ENCODE results near the gene CHMP1A.

Gene CHMP1A

DNA sequence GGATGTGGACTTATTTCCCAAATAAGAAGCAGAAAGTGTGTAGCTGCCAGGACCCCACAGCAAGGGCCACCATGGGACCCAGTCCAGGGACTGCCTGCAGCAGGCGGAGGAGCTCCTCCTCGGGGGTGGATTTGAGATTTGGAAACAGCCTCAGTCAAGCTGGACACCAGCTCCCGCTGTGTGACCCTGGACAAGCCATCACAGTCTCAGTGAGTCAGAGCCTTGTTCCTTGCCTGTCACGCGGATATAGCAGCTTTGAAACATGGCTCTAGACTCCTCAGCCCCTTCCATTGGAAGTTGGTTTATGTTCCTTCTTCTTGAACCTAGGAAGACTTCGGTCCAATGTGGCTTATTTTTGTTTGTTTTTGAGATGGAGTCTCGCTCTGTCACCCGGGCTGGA lies 56.6 kb downstream of the CHMP1A start:
- H3K27me3 ChIP-seq (ENCODE audit: insufficient read depth, low read length, poor library complexity): no peaks in the 10 kb centered on the region
- H4K5ac ChIP-seq (ENCODE audit: low read length): no peak overlapping the region
- H3K4me2 ChIP-seq (ENCODE audit: low read length): no peak overlapping the region
- no peak overlapping the region for H3K9ac ChIP-seq (ENCODE audit: low read length)
- peaks cover 3% of the 10 kb centered on the region for H3K4me1 ChIP-seq (ENCODE audit: control insufficient read depth, low read depth, low read length)
- H2BK120ac ChIP-seq (ENCODE audit: low read depth, low read length): no peak overlapping the region
- H3K18ac ChIP-seq (ENCODE audit: low read length): no peak overlapping the region
- H4K8ac ChIP-seq (ENCODE audit: low read depth, low read length): no peak overlapping the region
- H3K27ac ChIP-seq (ENCODE audit: low read depth, low read length): no peak overlapping the region
- H3K4ac ChIP-seq (ENCODE audit: low read depth, low read length): no peak overlapping the region
- no peak overlapping the region for H3K23ac ChIP-seq (ENCODE audit: low read length)
- H2BK5ac ChIP-seq (ENCODE audit: low read length): no peak overlapping the region
- H3K36me3 ChIP-seq (ENCODE audit: control insufficient read depth, insufficient read depth, low read length): no peaks in the 10 kb centered on the region
- H2AK5ac ChIP-seq (ENCODE audit: low read length): no peak overlapping the region
- no peaks in the 10 kb centered on the region for H3K79me2 ChIP-seq (ENCODE audit: control insufficient read depth, insufficient read depth, low read length)
- no peak overlapping the region for H2BK15ac ChIP-seq (replicated peaks; ENCODE audit: low read depth)
- H3K4me3 ChIP-seq (ENCODE audit: low read length): no peak overlapping the region
- no peaks in the 10 kb centered on the region for H3K79me1 ChIP-seq (ENCODE audit: low read length)
- no CpG with 5 or more reads among the region's 8 CpGs for WGBS (ENCODE audit: extremely low coverage, insufficient coverage, low lambda C conversion rate)
- DNase-seq: no peak
- H3K56ac ChIP-seq (ENCODE audit: low read length): no peak overlapping the region

DNA sequence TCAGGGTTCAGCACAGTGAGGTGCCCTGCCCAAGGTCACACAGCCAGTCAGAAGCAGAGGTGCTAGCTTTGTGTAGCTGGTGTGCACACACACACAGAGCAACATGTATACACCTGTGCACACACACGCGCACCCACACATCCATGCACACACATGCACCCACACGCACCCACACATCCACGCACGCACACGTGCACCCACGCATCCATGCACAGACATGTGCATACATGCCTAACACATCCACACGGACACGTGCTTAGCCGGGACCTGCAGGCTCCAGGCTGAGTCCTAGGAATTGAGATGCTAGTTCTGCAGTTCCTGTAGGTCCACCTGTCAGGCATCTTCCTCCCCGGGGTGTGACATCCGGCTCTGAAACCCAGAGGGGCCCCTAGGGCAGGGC lies 57.1 kb downstream of the CHMP1A start:
- H4K5ac ChIP-seq (ENCODE audit: low read length): no peak overlapping the region
- H3K4me3 ChIP-seq (ENCODE audit: low read length): no peak overlapping the region
- H2AK5ac ChIP-seq (ENCODE audit: low read length): no peak overlapping the region
- no peak overlapping the region for H3K4me2 ChIP-seq (ENCODE audit: low read length)
- WGBS (ENCODE audit: extremely low coverage, insufficient coverage, low lambda C conversion rate): no CpG with 5 or more reads among the region's 12 CpGs
- no peaks in the 10 kb centered on the region for H3K36me3 ChIP-seq (ENCODE audit: control insufficient read depth, insufficient read depth, low read length)
- H3K27ac ChIP-seq (ENCODE audit: low read depth, low read length): no peak overlapping the region
- H3K56ac ChIP-seq (ENCODE audit: low read length): no peak overlapping the region
- H2BK5ac ChIP-seq (ENCODE audit: low read length): no peak overlapping the region
- H3K9ac ChIP-seq (ENCODE audit: low read length): no peak overlapping the region
- H3K79me2 ChIP-seq (ENCODE audit: control insufficient read depth, insufficient read depth, low read length): no peaks in the 10 kb centered on the region
- H3K18ac ChIP-seq (ENCODE audit: low read length): no peak overlapping the region
- H3K4me1 ChIP-seq (ENCODE audit: control insufficient read depth, low read depth, low read length): peaks cover 3% of the 10 kb centered on the region
- no peaks in the 10 kb centered on the region for H3K27me3 ChIP-seq (ENCODE audit: insufficient read depth, low read length, poor library complexity)
- H2BK15ac ChIP-seq (replicated peaks; ENCODE audit: low read depth): no peak overlapping the region
- no peak overlapping the region for H3K4ac ChIP-seq (ENCODE audit: low read depth, low read length)
- no peak for DNase-seq
- H2BK120ac ChIP-seq (ENCODE audit: low read depth, low read length): no peak overlapping the region
- no peak overlapping the region for H3K23ac ChIP-seq (ENCODE audit: low read length)
- H4K8ac ChIP-seq (ENCODE audit: low read depth, low read length): no peak overlapping the region
- no peaks in the 10 kb centered on the region for H3K79me1 ChIP-seq (ENCODE audit: low read length)

DNA sequence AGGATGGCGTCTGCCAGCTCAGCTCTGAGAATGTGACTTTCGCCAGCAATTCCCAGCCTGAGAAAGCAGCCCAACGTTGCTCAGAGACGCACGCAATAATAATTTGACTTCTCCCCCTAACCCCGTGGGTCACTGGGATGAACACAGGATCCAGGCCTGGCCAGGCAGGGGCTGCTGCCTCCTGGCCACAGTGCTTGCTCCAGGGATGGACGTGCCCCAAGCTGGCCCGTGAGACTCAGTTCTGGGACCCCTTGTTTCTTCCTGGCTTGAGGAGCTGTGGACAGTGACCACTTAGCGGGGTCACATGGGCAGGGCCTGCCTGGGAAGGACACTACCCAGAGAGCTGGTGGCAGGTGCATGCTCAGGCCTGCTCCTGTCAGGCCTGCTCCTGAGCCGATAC lies 57.6 kb downstream of the CHMP1A start:
- Histone ChIP-seq H3K23ac (ENCODE audit: low read length) (no peak overlapping the region), H3K18ac (ENCODE audit: low read length) (no peak overlapping the region), H2BK5ac (ENCODE audit: low read length) (no peak overlapping the region), H2BK120ac (ENCODE audit: low read depth, low read length) (no peak overlapping the region), H3K36me3 (ENCODE audit: control insufficient read depth, insufficient read depth, low read length) (no peaks in the 10 kb centered on the region), H3K79me1 (ENCODE audit: low read length) (no peaks in the 10 kb centered on the region), H3K79me2 (ENCODE audit: control insufficient read depth, insufficient read depth, low read length) (no peaks in the 10 kb centered on the region), H3K56ac (ENCODE audit: low read length) (no peak overlapping the region), H3K4me2 (ENCODE audit: low read length) (no peak overlapping the region), H3K4me1 (ENCODE audit: control insufficient read depth, low read depth, low read length) (peaks cover 3% of the 10 kb centered on the region), H3K4ac (ENCODE audit: low read depth, low read length) (no peak overlapping the region), H2BK15ac (replicated peaks; ENCODE audit: low read depth) (no peak overlapping the region), H3K27me3 (ENCODE audit: insufficient read depth, low read length, poor library complexity) (no peaks in the 10 kb centered on the region), H3K4me3 (ENCODE audit: low read length) (no peak overlapping the region), H3K27ac (ENCODE audit: low read depth, low read length) (no peak overlapping the region), H4K5ac (ENCODE audit: low read length) (no peak overlapping the region), H3K9ac (ENCODE audit: low read length) (no peak overlapping the region), H4K8ac (ENCODE audit: low read depth, low read length) (no peak overlapping the region), H2AK5ac (ENCODE audit: low read length) (no peak overlapping the region)
- DNase-seq: no peak
- WGBS (ENCODE audit: extremely low coverage, insufficient coverage, low lambda C conversion rate): no CpG with 5 or more reads among the region's 10 CpGs

DNA sequence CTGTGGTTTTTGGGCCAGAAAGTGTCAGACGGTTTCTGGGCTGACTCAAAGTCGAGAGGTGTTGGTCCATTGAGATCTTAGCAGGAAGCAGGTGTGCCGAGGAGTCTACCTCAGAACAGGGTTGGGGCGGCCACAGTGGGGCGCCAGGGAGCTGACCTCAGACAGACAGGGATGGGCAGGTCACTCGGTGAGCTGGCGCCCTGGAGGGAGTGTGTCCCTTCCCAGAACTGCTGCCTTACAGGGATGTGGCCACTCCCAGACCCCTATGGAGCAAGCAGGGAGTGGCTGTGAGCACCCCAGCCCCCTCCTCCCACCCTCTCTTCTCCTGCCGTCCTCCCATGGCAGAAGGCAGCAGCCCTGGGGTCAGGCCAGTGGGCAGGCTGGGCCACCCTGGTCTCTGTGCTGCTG lies 58.1 kb downstream of the CHMP1A start:
- Histone ChIP-seq H3K56ac (ENCODE audit: low read length) (no peak overlapping the region), H3K4me2 (ENCODE audit: low read length) (no peak overlapping the region), H2BK5ac (ENCODE audit: low read length) (no peak overlapping the region), H3K79me2 (ENCODE audit: control insufficient read depth, insufficient read depth, low read length) (no peaks in the 10 kb centered on the region), H3K4ac (ENCODE audit: low read depth, low read length) (no peak overlapping the region), H3K4me3 (ENCODE audit: low read length) (no peak overlapping the region), H3K79me1 (ENCODE audit: low read length) (no peaks in the 10 kb centered on the region), H2BK120ac (ENCODE audit: low read depth, low read length) (no peak overlapping the region), H4K5ac (ENCODE audit: low read length) (no peak overlapping the region), H2AK5ac (ENCODE audit: low read length) (no peak overlapping the region), H2BK15ac (replicated peaks; ENCODE audit: low read depth) (no peak overlapping the region), H3K27ac (ENCODE audit: low read depth, low read length) (no peak overlapping the region), H3K27me3 (ENCODE audit: insufficient read depth, low read length, poor library complexity) (no peaks in the 10 kb centered on the region), H3K18ac (ENCODE audit: low read length) (no peak overlapping the region), H3K9ac (ENCODE audit: low read length) (no peak overlapping the region), H3K4me1 (ENCODE audit: control insufficient read depth, low read depth, low read length) (peaks cover 3% of the 10 kb centered on the region), H4K8ac (ENCODE audit: low read depth, low read length) (no peak overlapping the region), H3K36me3 (ENCODE audit: control insufficient read depth, insufficient read depth, low read length) (no peaks in the 10 kb centered on the region), H3K23ac (ENCODE audit: low read length) (no peak overlapping the region)
- DNase-seq: peak; percentile 79
- no CpG with 5 or more reads among the region's 8 CpGs for WGBS (ENCODE audit: extremely low coverage, insufficient coverage, low lambda C conversion rate)

DNA sequence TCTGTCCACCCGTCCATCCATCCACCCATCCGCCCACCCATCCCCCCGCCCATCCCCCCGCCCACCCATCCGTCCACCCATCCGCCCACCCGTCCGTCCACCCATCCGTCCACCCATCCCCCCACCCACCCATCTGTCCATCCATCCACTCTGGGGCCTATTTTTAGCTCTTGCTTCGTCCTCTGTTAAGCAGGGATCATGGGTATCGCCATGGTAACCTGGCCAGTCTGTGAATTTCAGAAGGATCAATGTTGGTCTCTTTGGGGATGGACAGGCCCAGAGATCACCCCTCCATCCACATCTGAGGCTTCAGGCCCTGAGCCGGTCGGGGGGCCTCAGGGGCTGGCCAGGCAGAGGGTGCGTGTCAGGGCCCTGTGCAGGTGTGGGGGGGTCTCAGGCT lies 59.3 kb downstream of the CHMP1A start:
- H3K4me3 ChIP-seq (ENCODE audit: low read length): no peak overlapping the region
- no peak overlapping the region for H3K4me2 ChIP-seq (ENCODE audit: low read length)
- WGBS (ENCODE audit: extremely low coverage, insufficient coverage, low lambda C conversion rate): no CpG with 5 or more reads among the region's 14 CpGs
- no peaks in the 10 kb centered on the region for H3K79me2 ChIP-seq (ENCODE audit: control insufficient read depth, insufficient read depth, low read length)
- no peak overlapping the region for H3K4ac ChIP-seq (ENCODE audit: low read depth, low read length)
- no peak overlapping the region for H4K5ac ChIP-seq (ENCODE audit: low read length)
- no peak overlapping the region for H3K56ac ChIP-seq (ENCODE audit: low read length)
- H3K18ac ChIP-seq (ENCODE audit: low read length): no peak overlapping the region
- no peak overlapping the region for H3K23ac ChIP-seq (ENCODE audit: low read length)
- no peak overlapping the region for H3K27ac ChIP-seq (ENCODE audit: low read depth, low read length)
- H3K4me1 ChIP-seq (ENCODE audit: control insufficient read depth, low read depth, low read length): peaks cover 3% of the 10 kb centered on the region
- H3K27me3 ChIP-seq (ENCODE audit: insufficient read depth, low read length, poor library complexity): no peaks in the 10 kb centered on the region
- H2BK15ac ChIP-seq (replicated peaks; ENCODE audit: low read depth): no peak overlapping the region
- no peaks in the 10 kb centered on the region for H3K79me1 ChIP-seq (ENCODE audit: low read length)
- H2AK5ac ChIP-seq (ENCODE audit: low read length): no peak overlapping the region
- no peak overlapping the region for H3K9ac ChIP-seq (ENCODE audit: low read length)
- no peak overlapping the region for H2BK5ac ChIP-seq (ENCODE audit: low read length)
- H3K36me3 ChIP-seq (ENCODE audit: control insufficient read depth, insufficient read depth, low read length): no peaks in the 10 kb centered on the region
- DNase-seq: peak; percentile 60
- no peak overlapping the region for H2BK120ac ChIP-seq (ENCODE audit: low read depth, low read length)
- no peak overlapping the region for H4K8ac ChIP-seq (ENCODE audit: low read depth, low read length)

DNA sequence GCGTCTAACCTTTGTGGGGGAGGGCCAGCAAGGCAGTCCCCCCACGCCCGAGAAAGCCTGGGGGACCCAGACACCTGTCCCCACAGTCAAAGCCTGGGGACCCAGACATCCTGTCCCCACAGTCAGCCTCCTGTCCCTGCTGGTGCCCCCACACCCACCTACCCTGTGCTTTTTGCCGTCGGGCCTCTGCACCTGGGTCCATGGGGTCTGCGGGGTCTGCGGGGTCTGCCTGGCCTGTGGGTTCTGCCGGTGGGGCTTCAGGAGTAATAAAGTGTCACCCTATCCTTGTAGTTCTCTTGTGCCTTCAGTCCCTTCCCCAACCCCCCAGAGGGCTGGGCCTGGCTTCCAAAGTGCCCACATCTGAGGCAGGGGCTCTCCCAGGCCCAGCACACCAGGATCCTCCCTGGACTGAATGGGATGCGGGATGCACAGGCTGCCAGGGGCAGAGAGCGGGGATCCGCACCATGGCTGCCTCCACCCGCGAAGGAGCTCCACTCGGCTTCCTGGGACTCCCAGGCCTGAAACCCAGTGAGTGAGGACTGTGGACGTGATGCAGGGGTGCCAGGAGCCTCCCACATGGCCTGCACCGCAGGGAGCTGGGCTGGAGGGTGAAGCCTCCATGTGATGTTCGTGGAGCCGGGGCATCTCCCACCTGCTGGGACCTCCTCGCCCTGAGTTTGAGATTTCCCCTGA lies 60.4 kb downstream of the CHMP1A start:
- no peak for DNase-seq
- H3K56ac ChIP-seq (ENCODE audit: low read length): no peak overlapping the region
- no peak overlapping the region for H4K8ac ChIP-seq (ENCODE audit: low read depth, low read length)
- no CpG with 5 or more reads among the region's 19 CpGs for WGBS (ENCODE audit: extremely low coverage, insufficient coverage, low lambda C conversion rate)
- no peaks in the 10 kb centered on the region for H3K27me3 ChIP-seq (ENCODE audit: insufficient read depth, low read length, poor library complexity)
- H3K4ac ChIP-seq (ENCODE audit: low read depth, low read length): no peak overlapping the region
- no peak overlapping the region for H3K9ac ChIP-seq (ENCODE audit: low read length)
- H3K4me3 ChIP-seq (ENCODE audit: low read length): no peak overlapping the region
- H2BK15ac ChIP-seq (replicated peaks; ENCODE audit: low read depth): no peak overlapping the region
- no peak overlapping the region for H3K18ac ChIP-seq (ENCODE audit: low read length)
- no peak overlapping the region for H2AK5ac ChIP-seq (ENCODE audit: low read length)
- no peaks in the 10 kb centered on the region for H3K79me1 ChIP-seq (ENCODE audit: low read length)
- H3K36me3 ChIP-seq (ENCODE audit: control insufficient read depth, insufficient read depth, low read length): no peaks in the 10 kb centered on the region
- no peak overlapping the region for H4K5ac ChIP-seq (ENCODE audit: low read length)
- H3K4me2 ChIP-seq (ENCODE audit: low read length): no peak overlapping the region
- H3K27ac ChIP-seq (ENCODE audit: low read depth, low read length): no peak overlapping the region
- no peaks in the 10 kb centered on the region for H3K4me1 ChIP-seq (ENCODE audit: control insufficient read depth, low read depth, low read length)
- H2BK120ac ChIP-seq (ENCODE audit: low read depth, low read length): no peak overlapping the region
- H3K23ac ChIP-seq (ENCODE audit: low read length): no peak overlapping the region
- no peak overlapping the region for H2BK5ac ChIP-seq (ENCODE audit: low read length)
- no peaks in the 10 kb centered on the region for H3K79me2 ChIP-seq (ENCODE audit: control insufficient read depth, insufficient read depth, low read length)

Measured in mesendoderm (in vitro differentiated cells).